HG03432 (cell line): Measurements from ENCODE around the gene NELFCD.
A peak's percentile ranks its signal among the peaks of the same experiment; 100 is the strongest.
"Not testable (repeated sequence)": the region's sequence is repeated elsewhere in the genome, so short reads cannot be mapped to it uniquely, and the experiment has no call there.

Experiments used
- ATAC-seq: cut with Tn5 transposase; IDR thresholded peaks from one replicate; pipeline ENCODE4 v1.9.1; 2021; ENCODE audit warnings: mild to moderate bottlenecking, moderate library complexity; ENCODE audit not compliant: unreplicated experiment

NELFCD gene

GRCh38 chr20:58971429-58971828 lies 9.6 kb upstream of the NELFCD start:
- ATAC-seq, result no peak

- no peak for ATAC-seq
Measured at GRCh38 chr20:58973179-58973578, 7.9 kb upstream of the NELFCD start.

GRCh38 chr20:58973866-58974265 lies 7.2 kb upstream of the NELFCD start:
- no peak for ATAC-seq

GRCh38 chr20:58975353-58975752 lies 5.7 kb upstream of the NELFCD start:
- ATAC-seq, result no peak

GRCh38 chr20:58976061-58976730 lies 4.9 kb upstream of the NELFCD start:
- peak; percentile 29 for ATAC-seq

GRCh38 chr20:58978351-58979190 lies 2.5 kb upstream of the NELFCD start:
- ATAC-seq, result no peak

GRCh38 chr20:58981628-58982364 lies 740 bp downstream of the NELFCD start:
- peak; percentile 6 for ATAC-seq

- no peak for ATAC-seq
Measured at GRCh38 chr20:58982406-58983114, 1.5 kb downstream of the NELFCD start.

GRCh38 chr20:58983115-58983468 lies 2.0 kb downstream of the NELFCD start:
- ATAC-seq, result not testable (repeated sequence)

- no peak for ATAC-seq
Measured at GRCh38 chr20:58984691-58985090, 3.6 kb downstream of the NELFCD start.

- ATAC-seq, result no peak
Measured at GRCh38 chr20:58985656-58986055, 4.6 kb downstream of the NELFCD start.

- no peak for ATAC-seq
Measured at GRCh38 chr20:58986286-58986967, 5.4 kb downstream of the NELFCD start.

- ATAC-seq, result no peak
Measured at GRCh38 chr20:58986968-58987517, 6.0 kb downstream of the NELFCD start.

- no peak for ATAC-seq
Measured at GRCh38 chr20:58987790-58988564, 6.9 kb downstream of the NELFCD start.

GRCh38 chr20:58988565-58988882 lies 7.5 kb downstream of the NELFCD start:
- no peak for ATAC-seq

GRCh38 chr20:58989196-58989595 lies 8.1 kb downstream of the NELFCD start:
- no peak for ATAC-seq

GRCh38 chr20:58990651-58991445 lies 9.8 kb downstream of the NELFCD start:
- ATAC-seq, result no peak

GRCh38 chr20:58991715-58992114 lies 10.7 kb downstream of the NELFCD start:
- ATAC-seq, result no peak

GRCh38 chr20:58992911-58993310 lies 11.9 kb downstream of the NELFCD start:
- ATAC-seq, result no peak
